MM.1S (cell line): ENCODE data around the gene DDOST.

Experiments
- CTCF ChIP-seq: fragments of 300-600 bp; sonication (generic); IDR thresholded peaks from 2 replicates; pipeline ENCODE4 v1.5.1; 2016; ENCODE audit warnings: antibody characterized with exemption, low read length, mixed read lengths
- EZH2 ChIP-seq: fragments of 300-600 bp; sonication (generic); optimal IDR thresholded peaks from 2 replicates; pipeline ENCODE3; 2017; ENCODE audit warnings: low read depth, mild to moderate bottlenecking, antibody characterized with exemption, low read length, mixed read lengths

- TF ChIP-seq CTCF (no peak), EZH2 (no peak)
These were observed 46.9 kb upstream of the DDOST start for GRCh38 chr1:20708057-20708456.
